GM18502 (cell line): ENCODE results near the gene PHC2.

ENCODE experiments used
- ATAC-seq: cut with Tn5 transposase; IDR thresholded peaks from one replicate; pipeline ENCODE4 v1.9.1; 2021; ENCODE audit warnings: mild to moderate bottlenecking; ENCODE audit not compliant: unreplicated experiment, poor library complexity

PHC2 gene

GRCh38 chr1:33335020-33335419 lies 95.9 kb downstream of the PHC2 start:
- ATAC-seq, result no peak

GRCh38 chr1:33334081-33334552 lies 96.8 kb downstream of the PHC2 start:
- no peak for ATAC-seq

DNA sequence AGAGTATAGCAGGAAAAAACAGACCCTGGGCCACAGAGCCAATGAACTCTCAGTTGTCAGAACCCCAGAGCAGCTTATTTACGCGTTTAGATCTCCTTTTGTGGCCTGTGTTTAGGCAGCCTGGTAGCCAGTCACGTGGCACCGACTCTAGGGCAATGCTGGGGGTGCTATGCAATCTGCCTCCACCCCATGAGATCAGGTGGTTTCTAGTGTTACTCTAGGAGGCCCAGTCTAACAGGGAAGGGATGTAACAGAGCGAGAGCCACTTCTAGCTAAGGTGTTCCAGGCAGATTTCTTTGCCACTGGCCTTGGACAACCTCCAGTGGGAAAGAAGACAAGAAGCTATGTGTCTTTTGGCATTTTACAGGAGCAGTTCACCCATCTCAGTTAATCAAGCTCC lies 98.0 kb downstream of the PHC2 start:
- no peak for ATAC-seq

- no peak for ATAC-seq
Observed at GRCh38 chr1:33332357-33332789, 98.5 kb downstream of the PHC2 start.

GRCh38 chr1:33331444-33332356 lies 99.2 kb downstream of the PHC2 start:
- no peak for ATAC-seq

GRCh38 chr1:33330906-33331305 lies 100.0 kb downstream of the PHC2 start:
- no peak for ATAC-seq

GRCh38 chr1:33330361-33330890 lies 100.5 kb downstream of the PHC2 start:
- no peak for ATAC-seq

GRCh38 chr1:33329600-33330305 lies 101.1 kb downstream of the PHC2 start:
- no peak for ATAC-seq

- no peak for ATAC-seq
Observed at GRCh38 chr1:33328817-33329216, 102.1 kb downstream of the PHC2 start.

- ATAC-seq, result no peak
Observed at GRCh38 chr1:33327587-33328325, 103.1 kb downstream of the PHC2 start.

GRCh38 chr1:33326785-33327184 lies 104.1 kb downstream of the PHC2 start:
- no peak for ATAC-seq

DNA sequence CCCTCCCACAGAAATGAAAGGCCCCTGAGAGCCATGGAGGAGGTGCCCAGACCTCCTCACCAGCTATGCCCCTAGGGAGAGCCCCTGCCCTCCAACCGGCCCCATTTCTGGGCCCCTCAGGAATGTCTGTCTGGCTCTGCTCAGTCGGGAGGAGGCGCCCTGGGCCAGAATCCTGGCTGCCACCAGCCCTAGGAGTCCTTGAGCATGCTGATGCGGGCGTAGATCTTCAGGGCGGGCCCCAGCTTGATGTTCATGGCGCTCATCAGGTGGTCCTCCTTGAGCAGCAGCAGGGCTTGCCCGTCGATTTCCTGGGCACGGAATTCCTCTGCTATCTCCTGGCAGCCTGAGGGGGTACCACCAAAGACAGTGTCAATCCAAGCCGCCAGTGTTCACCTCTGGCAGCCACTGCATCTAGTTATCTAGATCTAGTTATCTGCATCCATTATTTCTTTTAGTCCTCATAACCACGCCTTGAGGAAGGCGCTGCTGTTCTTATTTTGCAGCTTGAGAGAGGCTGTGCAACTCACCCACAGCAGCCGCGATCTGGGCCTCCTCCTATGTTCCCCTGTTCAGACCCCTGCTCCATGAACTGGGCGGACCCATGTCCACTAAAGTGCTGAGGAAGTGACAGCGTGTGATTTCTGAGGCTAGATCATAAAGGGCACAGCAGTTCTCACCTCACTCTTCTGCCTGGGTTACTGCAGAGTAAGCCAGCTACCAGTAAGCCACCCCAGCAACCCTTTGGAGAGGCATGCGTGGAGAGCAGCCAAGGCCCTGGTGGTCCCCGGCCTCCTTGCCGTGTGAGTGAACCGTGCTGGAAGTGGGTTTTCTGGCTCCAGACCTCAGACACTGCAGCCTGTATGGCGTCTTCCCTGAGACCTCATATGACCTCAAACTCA lies 106.0 kb downstream of the PHC2 start:
- no peak for ATAC-seq

DNA sequence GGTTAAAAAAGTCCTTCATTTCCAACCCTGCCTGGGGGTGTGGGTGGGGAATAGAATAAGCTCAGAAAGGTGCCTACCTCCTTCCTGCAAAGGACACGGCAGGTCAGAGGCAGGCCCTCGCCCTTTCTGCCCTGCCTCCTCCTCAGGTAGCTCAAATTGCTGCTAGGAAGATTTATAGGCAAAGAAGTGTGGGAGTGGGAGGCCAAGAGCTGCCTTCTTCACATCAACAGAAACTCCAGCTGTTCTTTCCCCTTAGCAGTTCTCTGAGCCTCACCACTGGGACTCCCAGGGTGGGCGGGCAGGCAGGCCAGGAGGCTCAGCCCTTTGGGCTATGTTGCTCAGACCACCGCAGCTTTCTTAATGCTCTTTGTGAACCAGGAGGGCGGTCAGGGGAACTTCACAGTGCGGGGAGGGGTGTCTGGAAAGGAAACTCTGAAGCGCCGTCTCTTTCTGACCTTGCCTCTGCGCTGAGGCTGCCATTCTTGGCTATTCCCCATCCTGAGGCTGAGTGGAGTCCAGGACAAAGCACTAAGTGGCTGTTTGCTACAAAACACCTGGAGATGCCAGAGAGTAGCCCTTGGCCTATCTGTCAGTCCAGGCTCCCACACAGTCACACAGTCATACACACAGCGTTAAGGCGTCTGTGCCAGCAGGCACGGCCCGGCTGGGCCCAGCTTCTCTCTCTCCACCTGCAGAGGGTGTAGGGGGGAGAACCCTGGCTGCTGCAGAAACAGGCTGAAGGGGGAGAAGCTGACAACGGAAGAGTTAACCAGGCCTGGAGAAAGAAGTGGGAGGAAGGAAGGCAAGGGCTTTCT lies 107.0 kb downstream of the PHC2 start:
- no peak for ATAC-seq

- no peak for ATAC-seq
Observed at GRCh38 chr1:33322870-33323585, 107.9 kb downstream of the PHC2 start.

- no peak for ATAC-seq
Observed at GRCh38 chr1:33322109-33322508, 108.8 kb downstream of the PHC2 start.

- ATAC-seq, result no peak
Observed at GRCh38 chr1:33321178-33321577, 109.7 kb downstream of the PHC2 start.

- no peak for ATAC-seq
Observed at GRCh38 chr1:33320619-33321165, 110.2 kb downstream of the PHC2 start, which contains the start of gene A3GALT2. TSS of gene A3GALT2 (minus strand) at chr1:33321098. CDS start at chr1:33321098, 0 bp downstream.
